NCI-H2107 treated with DMSO at 0.1 percent for 48 hours (cell line): Measurements from ENCODE around the gene ALDH6A1.
A peak's percentile ranks its signal among the peaks of the same experiment; 100 is the strongest.
"Not testable (repeated sequence)": the region's sequence is repeated elsewhere in the genome, so short reads cannot be mapped to it uniquely, and the experiment has no call there.

Source experiments
- DNase-seq: peaks from one replicate; lab custom pipeline; 2025; ENCODE audit not compliant: unreplicated experiment; lab: John Stamatoyannopoulos, UW

The ALDH6A1 gene

GRCh38 chr14:74084277-74085046 is at the start of gene ALDH6A1, which contains the start of gene LIN52:
Gene ALDH6A1, minus strand, starts transcription at chr14:74084453. Its CDS starts 59 bp downstream, at chr14:74084394.
Gene LIN52, plus strand, starts transcription at chr14:74084956. Its CDS starts 19 bp downstream, at chr14:74084975.
- peak; percentile 100 for DNase-seq

GRCh38 chr14:74127634-74128033 is 43.4 kb upstream of the ALDH6A1 start:
- no peak for DNase-seq

GRCh38 chr14:74126315-74127013 is 42.2 kb upstream of the ALDH6A1 start:
- no peak for DNase-seq

- DNase-seq = not testable (repeated sequence)
These were observed 41.2 kb upstream of the ALDH6A1 start for GRCh38 chr14:74125487-74125886.

- peak; percentile 53 for DNase-seq
These were observed 27.4 kb upstream of the ALDH6A1 start for GRCh38 chr14:74111395-74112216.

GRCh38 chr14:74109369-74109768 is 25.1 kb upstream of the ALDH6A1 start:
- DNase-seq = no peak

GRCh38 chr14:74105381-74105780 is 21.1 kb upstream of the ALDH6A1 start:
- no peak for DNase-seq

GRCh38 chr14:74089251-74090020 is 5.2 kb upstream of the ALDH6A1 start:
- no peak for DNase-seq

- no peak for DNase-seq
These were observed 1.6 kb upstream of the ALDH6A1 start for GRCh38 chr14:74085828-74086227.

GRCh38 chr14:74085047-74085637 is 889 bp upstream of the ALDH6A1 start:
- peak; percentile 61 for DNase-seq

- DNase-seq = no peak
These were observed 423 bp downstream of the ALDH6A1 start for GRCh38 chr14:74083784-74084276.

GRCh38 chr14:74083161-74083560 is 1.1 kb downstream of the ALDH6A1 start:
- DNase-seq = no peak

- no peak for DNase-seq
These were observed 2.8 kb downstream of the ALDH6A1 start for GRCh38 chr14:74081491-74081890.

- DNase-seq = no peak
These were observed 3.3 kb downstream of the ALDH6A1 start for GRCh38 chr14:74080820-74081460.

GRCh38 chr14:74077401-74077800 is 6.9 kb downstream of the ALDH6A1 start:
- DNase-seq = peak; percentile 30

- no peak for DNase-seq
These were observed 18.3 kb downstream of the ALDH6A1 start for GRCh38 chr14:74065746-74066575.

- DNase-seq = no peak
These were observed 19.4 kb downstream of the ALDH6A1 start for GRCh38 chr14:74064883-74065282.

GRCh38 chr14:74064426-74064825 is 19.8 kb downstream of the ALDH6A1 start:
- DNase-seq = no peak

- no peak for DNase-seq
These were observed 21.5 kb downstream of the ALDH6A1 start for GRCh38 chr14:74062809-74063150.
